Placental epithelial cell (primary cell): ENCODE data around the gene PFN1. TPM values are rescaled to one million over a fixed set of nuclear protein-coding genes. Genes with fewer than 3 reads are reported as not detected.

Experiments
- small RNA-seq: library from RNA; depleted of rRNA; stranded (forward); fragments of <200 nt; gene quantifications from one replicate; pipeline ENCODE3, GENCODE V24; 2012
- total RNA-seq: library from RNA; depleted of rRNA; stranded (reverse); fragments of >200 nt; gene quantifications from 2 replicates; pipeline ENCODE4 v1.2.3, GENCODE V29; 2012

PFN1 gene
- total RNA-seq: 275 and 588 TPM in 2 replicates

DNA sequence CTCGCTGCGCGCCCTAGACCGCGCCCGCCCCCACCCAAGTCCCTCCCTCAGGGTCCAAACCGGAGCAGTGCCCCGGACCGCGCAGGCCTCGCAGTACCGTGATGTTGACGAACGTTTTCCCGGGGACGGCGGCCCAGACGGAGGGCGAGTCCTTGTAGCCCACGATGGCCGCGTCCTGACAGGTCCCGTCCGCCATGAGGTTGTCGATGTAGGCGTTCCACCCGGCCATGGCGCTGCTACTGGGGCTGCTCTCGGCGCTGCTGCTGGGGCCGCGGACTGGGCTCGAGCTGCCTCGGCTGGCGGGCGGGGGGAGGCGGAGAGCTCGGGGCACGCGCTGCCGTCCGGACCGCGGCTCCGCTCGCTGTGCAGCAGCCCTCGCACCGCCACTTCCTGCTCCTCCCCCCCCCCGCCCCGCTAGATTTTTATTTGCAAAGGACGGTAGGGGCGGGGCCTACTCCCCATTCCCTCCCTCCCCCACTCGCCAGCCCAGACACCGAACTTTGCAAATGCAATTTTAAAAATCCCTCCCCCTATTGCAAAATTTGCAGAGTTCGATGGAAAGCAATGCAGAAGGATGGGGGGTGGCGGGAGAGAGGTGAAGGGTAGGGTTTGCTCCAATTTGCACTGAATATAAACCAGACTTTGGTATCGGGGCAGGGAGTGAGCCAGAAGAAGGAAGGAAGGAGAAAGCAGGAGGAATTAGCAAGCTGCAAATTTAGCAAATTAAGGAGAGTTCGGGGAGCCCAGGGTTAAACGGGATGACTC lies at the start of gene PFN1:
PFN1 (minus strand) TSS at position 365 of the 765 bp plus-strand sequence; CDS start at position 229, 136 bp downstream.

DNA sequence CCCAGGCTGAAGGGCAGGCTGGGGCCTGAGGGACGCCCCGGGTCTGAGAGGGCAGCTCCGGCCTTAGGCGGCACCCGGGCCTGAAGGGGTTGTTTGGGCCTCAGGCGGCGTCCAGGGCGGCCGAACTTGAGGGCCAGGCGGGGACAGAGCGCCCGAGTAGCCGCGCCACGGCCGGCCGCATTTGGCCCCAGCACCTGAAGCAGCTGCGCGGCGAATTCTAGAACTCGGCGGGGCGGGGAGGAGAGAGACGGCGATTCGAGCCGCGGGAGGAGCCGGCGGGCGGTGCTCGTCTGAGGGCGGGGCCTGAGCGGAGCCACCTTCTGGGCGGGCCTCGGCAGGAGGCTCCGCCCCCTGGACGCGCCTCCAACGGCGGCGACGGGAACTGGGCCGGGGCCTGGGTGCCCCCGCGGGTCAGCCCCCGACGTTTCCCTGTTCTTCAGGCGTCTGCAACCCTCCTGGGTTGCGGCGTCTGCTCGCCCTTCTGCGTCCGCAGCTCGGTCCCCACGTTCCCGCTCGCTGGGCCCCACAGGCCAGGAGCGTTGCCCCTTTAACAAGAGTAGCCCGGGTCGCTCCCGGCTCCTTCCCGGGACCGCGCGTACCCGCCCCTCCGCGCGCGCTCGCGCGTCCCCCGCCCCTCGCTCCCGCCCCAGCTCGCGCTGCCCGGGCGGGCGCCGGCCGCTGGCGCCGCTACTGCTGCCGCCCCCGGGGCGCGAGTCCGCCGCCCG lies 49.1 kb upstream of the PFN1 start, which contains the start of the genes INCA1 and KIF1C:
INCA1 (minus strand) TSS at position 221 of the 725 bp plus-strand sequence. CDS start 3,085 bp downstream, outside the sequence.
KIF1C (plus strand) TSS at position 649 of the 725 bp plus-strand sequence. CDS start 2,297 bp downstream, outside the sequence.

DNA sequence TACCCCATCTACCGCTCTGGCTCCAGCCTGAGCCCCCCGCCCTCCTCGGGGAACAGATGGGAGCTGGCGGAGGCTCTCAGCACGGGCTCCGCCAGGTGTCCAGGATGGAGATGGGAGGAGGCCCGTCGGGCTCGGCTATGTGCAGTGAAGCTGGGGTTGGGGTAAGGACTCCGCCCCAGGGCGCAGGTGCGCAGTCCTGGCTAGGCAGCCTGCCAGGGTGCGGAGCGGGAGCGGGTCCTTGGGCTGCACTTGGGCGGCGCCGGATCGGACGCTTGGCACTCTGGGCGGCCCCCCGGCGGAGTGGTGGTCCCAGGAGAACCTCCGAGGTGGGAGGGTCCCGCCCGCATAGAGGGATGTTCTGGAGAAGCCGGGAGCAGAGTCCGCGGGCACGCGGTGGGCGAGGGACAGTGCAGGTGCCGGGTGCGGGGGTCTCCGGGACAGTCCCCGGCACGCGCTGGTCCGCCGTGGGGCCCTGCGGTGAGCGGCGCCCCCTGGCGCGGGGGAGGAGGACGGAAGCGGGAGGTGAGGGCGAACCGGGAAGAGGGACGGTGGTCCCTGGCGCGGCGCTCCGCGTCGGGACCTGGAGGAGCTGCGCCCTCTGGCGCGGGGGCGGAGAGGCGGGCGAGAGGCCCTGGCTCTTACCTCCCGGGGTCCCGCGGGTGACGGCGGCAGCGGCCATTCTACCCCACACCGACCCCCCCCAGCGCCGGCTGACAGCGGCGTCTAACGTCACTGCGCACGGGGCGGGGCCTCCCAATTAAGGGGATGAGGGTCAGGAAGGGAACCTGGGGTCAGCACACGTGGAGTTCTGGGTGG lies 38.8 kb upstream of the PFN1 start, which contains the start of gene CAMTA2:
CAMTA2 (minus strand) TSS at position 725 of the 816 bp plus-strand sequence. CDS start 1,453 bp downstream, outside the sequence.

GRCh38 chr17:4967539-4968485 lies 19.5 kb upstream of the PFN1 start, which contains the start of gene SPAG7:
Gene SPAG7, minus strand, starts transcription at chr17:4967817. Its CDS starts 13 bp downstream, at chr17:4967804.

GRCh38 chr17:4950746-4951204 lies 2.4 kb upstream of the PFN1 start, which contains the start of gene ENO3:
Gene ENO3, plus strand, starts transcription at chr17:4951119. Its CDS starts 711 bp downstream, at chr17:4951830.

GRCh38 chr17:4939796-4940554 lies 8.4 kb downstream of the PFN1 start, which contains the start of the genes RNF167 and SLC25A11:
Gene RNF167, plus strand, starts transcription at chr17:4940268. Its CDS starts 642 bp downstream, at chr17:4940910.
Gene SLC25A11, minus strand, starts transcription at chr17:4940046. Its CDS starts 136 bp downstream, at chr17:4939910.

DNA sequence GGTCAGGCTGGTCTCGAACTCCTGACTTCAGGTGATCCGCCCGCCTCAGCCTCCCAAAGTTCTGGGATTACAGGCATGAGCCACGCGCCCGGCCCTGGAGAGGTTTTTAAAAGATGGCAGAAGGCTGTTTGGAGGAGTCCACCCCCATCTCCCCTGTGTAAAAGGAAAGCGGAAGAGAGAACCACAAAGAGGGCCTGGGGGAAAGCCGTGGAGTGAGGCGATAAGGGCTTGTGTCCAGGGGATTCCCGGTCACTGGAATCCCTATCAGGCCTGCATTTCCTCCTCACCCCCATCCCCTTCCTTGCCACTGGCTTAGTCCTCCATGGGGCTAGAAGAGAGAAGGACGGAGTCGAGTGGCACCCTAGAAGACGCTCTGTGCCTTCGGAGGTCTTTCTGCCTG lies 16.4 kb downstream of the PFN1 start, which contains the start of gene GP1BA:
GP1BA (plus strand) TSS at position 315 of the 400 bp plus-strand sequence. CDS start 328 bp downstream, outside the sequence.

GRCh38 chr17:4903051-4903818 lies 45.1 kb downstream of the PFN1 start, which contains the start of gene CHRNE:
Gene CHRNE, minus strand, starts transcription at chr17:4903098. Its CDS starts 35 bp downstream, at chr17:4903063.

DNA sequence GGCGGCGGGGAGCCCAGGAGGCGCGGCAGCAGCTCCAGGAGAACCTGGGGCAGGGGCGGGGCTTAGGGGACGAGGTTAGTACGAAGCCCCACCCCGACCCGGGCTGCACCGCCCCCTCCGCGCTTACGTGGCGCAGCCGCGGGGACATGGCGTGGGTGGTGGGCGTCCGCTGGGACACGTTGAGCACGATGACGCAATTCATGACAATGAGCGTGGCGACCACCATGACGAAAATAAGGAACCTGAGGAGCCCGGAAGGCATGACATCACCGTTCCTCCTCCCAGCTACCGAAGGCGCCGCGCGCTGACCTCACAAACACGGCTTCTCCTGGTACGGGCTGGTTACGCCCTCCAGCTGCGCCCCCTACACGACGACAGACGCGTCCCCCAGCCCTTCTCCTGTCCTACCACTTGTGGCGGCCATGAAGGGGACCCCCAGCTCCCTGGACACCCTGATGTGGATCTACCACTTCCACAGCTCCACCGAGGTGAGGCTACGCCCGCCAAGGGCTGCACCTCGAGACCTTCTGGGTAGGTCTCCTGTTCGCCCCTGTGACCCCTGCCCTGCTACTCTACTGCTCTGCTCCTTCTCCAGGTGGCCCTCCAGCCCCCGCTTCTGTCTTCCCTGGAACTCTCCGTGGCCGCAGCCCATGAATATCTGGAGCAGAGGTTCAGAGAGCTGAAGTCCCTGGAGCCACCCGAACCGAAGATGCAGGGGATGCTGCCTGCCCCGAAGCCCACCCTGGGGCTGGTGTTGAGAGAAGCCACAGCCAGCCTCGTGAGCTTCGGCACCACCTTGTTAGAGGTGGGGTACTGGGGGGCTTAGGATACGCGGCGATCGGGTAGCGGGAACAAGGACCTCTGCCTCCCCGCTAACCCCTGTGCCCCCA lies 48.7 kb downstream of the PFN1 start, which contains the start of gene C17orf107:
C17orf107 (plus strand) TSS at position 196 of the 890 bp plus-strand sequence; CDS start at position 423, 227 bp downstream.

Small RNA genes within 50 kb of the gene (small RNA-seq; reads per million reads assigned to genes)
- gene MIR6864: 0.49 reads per million, percentile 26 among the genes with 10 or more reads in this experiment
- gene MIR6865: 0.75 reads per million, percentile 45 among the genes with 10 or more reads in this experiment

Other genes starting within 250 kb of the PFN1 start
- 19.2 and 46.0 TPM in 2 replicates for gene PELP1, start 244.4 kb downstream of the PFN1 start, total RNA-seq
- 3.9 and 6.5 TPM in 2 replicates for gene ARRB2, start 237.9 kb downstream of the PFN1 start, total RNA-seq
- gene MED11, start 217.1 kb downstream of the PFN1 start, total RNA-seq: 15.5 and 19.2 TPM in 2 replicates
- under 0.01 TPM in 1 of 2 replicates, not detected in the other for gene ZMYND15, start 208.7 kb downstream of the PFN1 start, total RNA-seq
- gene CXCL16, start 208.6 kb downstream of the PFN1 start, total RNA-seq: 0.79 and 5.6 TPM in 2 replicates
- not detected in 2 replicates for gene TM4SF5, start 176.6 kb downstream of the PFN1 start, total RNA-seq
- gene VMO1, start 162.2 kb downstream of the PFN1 start, total RNA-seq: 0.33 TPM in 1 of 2 replicates, not detected in the other
- gene GLTPD2, start 159.6 kb downstream of the PFN1 start, total RNA-seq: 0.79 TPM in 1 of 2 replicates, not detected in the other
- 78.5 and 282 TPM in 2 replicates for gene PSMB6, start 152.4 kb downstream of the PFN1 start, total RNA-seq
- 54.9 and 100 TPM in 2 replicates for gene PLD2, start 141.4 kb downstream of the PFN1 start, total RNA-seq
- 69.8 and 90.7 TPM in 2 replicates for gene MINK1, start 115.2 kb downstream of the PFN1 start, total RNA-seq
- 32.5 and 48.7 TPM in 2 replicates for gene C17orf107, start 49.0 kb downstream of the PFN1 start, total RNA-seq
- 0.87 and 1.6 TPM in 2 replicates for gene CHRNE, start 45.4 kb downstream of the PFN1 start, total RNA-seq
- not detected in 2 replicates for gene GP1BA, start 16.3 kb downstream of the PFN1 start, total RNA-seq
- gene SLC25A11, start 8.5 kb downstream of the PFN1 start, total RNA-seq: 49.5 and 65.2 TPM in 2 replicates
- gene RNF167, start 8.3 kb downstream of the PFN1 start, total RNA-seq: 38.5 and 60.9 TPM in 2 replicates
- gene ENO3, start 2.6 kb upstream of the PFN1 start, total RNA-seq: 3.7 and 8.2 TPM in 2 replicates
- 34.9 and 68.7 TPM in 2 replicates for gene SPAG7, start 19.3 kb upstream of the PFN1 start, total RNA-seq
- 10.2 and 12.5 TPM in 2 replicates for gene CAMTA2, start 39.1 kb upstream of the PFN1 start, total RNA-seq
- gene INCA1, start 49.0 kb upstream of the PFN1 start, total RNA-seq: 0.43 and 1.6 TPM in 2 replicates
- gene KIF1C, start 49.4 kb upstream of the PFN1 start, total RNA-seq: 40.8 and 63.3 TPM in 2 replicates
- 0.33 TPM in 1 of 2 replicates, not detected in the other for gene SLC52A1, start 86.9 kb upstream of the PFN1 start, total RNA-seq
- gene ZFP3, start 129.9 kb upstream of the PFN1 start, total RNA-seq: 3.1 and 4.4 TPM in 2 replicates
- gene ZNF232, start 163.3 kb upstream of the PFN1 start, total RNA-seq: 3.4 and 12.6 TPM in 2 replicates
- 0.11 and 6.7 TPM in 2 replicates for gene USP6, start 167.5 kb upstream of the PFN1 start, total RNA-seq
- gene ZNF594, start 243.3 kb upstream of the PFN1 start, total RNA-seq: 8.6 and 13.0 TPM in 2 replicates